ENCODE data around the gene DNAH3. TPM values are rescaled to one million over a fixed set of nuclear protein-coding genes. Genes with fewer than 3 reads are reported as not detected.

The DNAH3 gene
- total RNA-seq, 1 donor from 2014 or later = not detected

DNA sequence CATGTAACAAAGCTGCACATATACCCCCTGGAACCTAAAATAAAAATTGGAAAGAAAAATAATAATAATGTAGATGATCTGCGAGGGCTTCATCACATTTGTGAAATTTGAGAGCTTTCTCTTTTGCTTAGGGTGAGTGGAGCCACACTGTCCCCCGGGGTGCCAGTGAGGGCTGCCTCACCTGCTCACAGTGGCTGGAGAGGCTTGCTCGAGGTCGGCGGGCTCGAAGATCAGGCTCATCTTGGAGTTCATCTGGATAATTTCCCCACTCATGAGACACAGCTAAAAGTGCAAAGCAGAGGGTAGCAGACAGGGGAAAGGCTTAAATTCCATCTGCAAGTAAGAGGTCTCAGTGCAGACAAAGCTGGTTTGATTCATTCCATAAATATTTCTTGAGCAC, 123.8 kb downstream of the DNAH3 start:
- TF ChIP-seq, protein P1, sequence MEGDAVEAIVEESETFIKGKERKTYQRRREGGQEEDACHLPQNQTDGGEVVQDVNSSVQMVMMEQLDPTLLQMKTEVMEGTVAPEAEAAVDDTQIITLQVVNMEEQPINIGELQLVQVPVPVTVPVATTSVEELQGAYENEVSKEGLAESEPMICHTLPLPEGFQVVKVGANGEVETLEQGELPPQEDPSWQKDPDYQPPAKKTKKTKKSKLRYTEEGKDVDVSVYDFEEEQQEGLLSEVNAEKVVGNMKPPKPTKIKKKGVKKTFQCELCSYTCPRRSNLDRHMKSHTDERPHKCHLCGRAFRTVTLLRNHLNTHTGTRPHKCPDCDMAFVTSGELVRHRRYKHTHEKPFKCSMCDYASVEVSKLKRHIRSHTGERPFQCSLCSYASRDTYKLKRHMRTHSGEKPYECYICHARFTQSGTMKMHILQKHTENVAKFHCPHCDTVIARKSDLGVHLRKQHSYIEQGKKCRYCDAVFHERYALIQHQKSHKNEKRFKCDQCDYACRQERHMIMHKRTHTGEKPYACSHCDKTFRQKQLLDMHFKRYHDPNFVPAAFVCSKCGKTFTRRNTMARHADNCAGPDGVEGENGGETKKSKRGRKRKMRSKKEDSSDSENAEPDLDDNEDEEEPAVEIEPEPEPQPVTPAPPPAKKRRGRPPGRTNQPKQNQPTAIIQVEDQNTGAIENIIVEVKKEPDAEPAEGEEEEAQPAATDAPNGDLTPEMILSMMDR (IDR thresholded peaks at IDR 0.05) = no peak
- Mint-ChIP-seq H3K9me3 (ENCODE audit: unreplicated experiment) (no peaks in the 10 kb centered on the region), H3K4me3 (ENCODE audit: unreplicated experiment) (no peak overlapping the region), H3K36me3 (ENCODE audit: unreplicated experiment) (no peaks in the 10 kb centered on the region), H3K4me1 (ENCODE audit: unreplicated experiment) (peaks cover 4% of the 10 kb centered on the region), H3K27ac (ENCODE audit: unreplicated experiment) (no peak overlapping the region), H3K27me3 (ENCODE audit: unreplicated experiment) (no peaks in the 10 kb centered on the region)
- no peak for DNase-seq (ENCODE audit: extremely low spot score, unreplicated experiment)

DNA sequence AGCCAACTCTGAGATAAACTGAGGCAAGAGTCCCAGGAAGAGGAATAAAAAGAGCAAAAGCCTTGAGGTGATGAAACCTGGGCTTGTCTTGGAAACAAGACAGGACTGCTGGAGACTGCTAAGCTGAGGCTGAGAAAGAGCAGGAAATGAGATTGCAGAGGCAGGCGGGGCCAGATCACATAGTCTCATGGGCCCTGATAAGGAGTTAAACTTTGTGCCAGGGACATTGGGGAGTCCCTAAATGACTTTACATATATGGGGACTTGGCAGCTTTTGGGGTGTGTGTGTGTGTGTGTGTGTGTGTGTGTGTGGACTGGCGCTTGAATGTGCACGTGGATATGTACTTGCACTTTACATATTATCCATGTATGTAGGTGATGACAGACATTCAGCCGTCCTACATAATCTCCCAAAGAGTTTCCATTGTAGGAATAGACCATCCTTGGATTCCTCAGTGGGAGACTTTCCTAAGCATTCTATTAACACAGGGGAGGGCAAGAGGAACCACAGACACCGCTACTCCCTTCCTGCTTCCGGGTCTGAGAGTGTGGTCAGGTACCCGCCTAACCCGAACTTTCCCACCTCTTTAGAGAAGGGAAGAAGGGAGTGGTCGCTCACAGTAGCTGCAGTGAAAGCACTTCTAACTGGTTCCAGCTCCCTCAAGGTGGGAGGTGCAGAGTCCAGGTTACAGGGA, 127.0 kb downstream of the DNAH3 start:
- no peak overlapping the region for H3K4me3 Mint-ChIP-seq (ENCODE audit: unreplicated experiment)
- no peaks in the 10 kb centered on the region for H3K36me3 Mint-ChIP-seq (ENCODE audit: unreplicated experiment)
- H3K9me3 Mint-ChIP-seq (ENCODE audit: unreplicated experiment) = no peaks in the 10 kb centered on the region
- H3K4me1 Mint-ChIP-seq (ENCODE audit: unreplicated experiment) = peaks cover 3% of the 10 kb centered on the region
- no peaks in the 10 kb centered on the region for H3K27me3 Mint-ChIP-seq (ENCODE audit: unreplicated experiment)
- no peak for DNase-seq (ENCODE audit: extremely low spot score, unreplicated experiment)
- H3K27ac Mint-ChIP-seq (ENCODE audit: unreplicated experiment) = no peak overlapping the region
- TF ChIP-seq, protein P1 (IDR thresholded peaks at IDR 0.05) = no peak

DNA sequence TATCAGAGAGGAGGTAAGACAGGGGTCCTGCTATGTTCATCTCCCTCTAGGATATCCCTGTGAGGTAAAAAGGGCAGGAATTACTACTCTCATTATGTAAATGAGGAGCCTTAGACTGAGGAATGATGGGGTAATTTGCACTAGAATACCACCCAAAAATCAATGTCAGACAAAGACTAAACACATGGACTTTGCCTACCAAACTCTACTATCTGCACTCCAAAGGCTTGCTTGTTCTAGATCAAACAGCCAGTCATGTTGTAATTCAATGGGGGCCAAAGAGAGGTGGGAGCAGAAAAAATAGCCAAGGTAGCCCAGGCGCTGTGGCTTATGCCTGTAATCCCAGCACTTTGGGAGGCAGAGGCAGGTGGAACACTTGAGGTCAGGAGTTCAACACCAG, 129.3 kb downstream of the DNAH3 start:
- TF ChIP-seq, protein P1 (IDR thresholded peaks at IDR 0.05) = no peak
- Mint-ChIP-seq H3K27ac (ENCODE audit: unreplicated experiment) (no peak overlapping the region), H3K27me3 (ENCODE audit: unreplicated experiment) (peaks cover 8% of the 10 kb centered on the region), H3K4me3 (ENCODE audit: unreplicated experiment) (no peak overlapping the region), H3K4me1 (ENCODE audit: unreplicated experiment) (no peaks in the 10 kb centered on the region), H3K36me3 (ENCODE audit: unreplicated experiment) (no peaks in the 10 kb centered on the region), H3K9me3 (ENCODE audit: unreplicated experiment) (no peaks in the 10 kb centered on the region)
- no peak for DNase-seq (ENCODE audit: extremely low spot score, unreplicated experiment)

DNA sequence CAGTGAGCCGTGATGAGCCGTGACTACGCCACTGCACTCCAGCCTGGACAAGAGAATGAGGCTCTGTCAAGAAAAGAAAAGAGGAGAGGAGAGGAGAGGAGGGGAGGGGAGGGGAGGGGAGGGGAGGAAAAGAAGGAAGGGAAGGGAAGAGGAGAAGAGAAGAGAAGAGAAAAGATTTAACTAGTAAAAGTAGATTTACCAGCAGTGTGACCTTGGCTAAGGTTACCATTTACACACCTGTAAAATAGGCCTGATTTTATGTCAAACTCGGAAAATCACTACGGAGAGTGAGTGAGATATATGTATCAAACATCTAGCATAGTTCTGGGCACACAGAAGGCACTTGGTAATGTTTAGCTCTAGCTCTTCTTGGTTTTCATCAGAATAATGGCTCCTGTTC, 140.8 kb downstream of the DNAH3 start:
- peaks cover 12% of the 10 kb centered on the region for H3K9me3 Mint-ChIP-seq (ENCODE audit: unreplicated experiment)
- peaks cover 38% of the 10 kb centered on the region for H3K27me3 Mint-ChIP-seq (ENCODE audit: unreplicated experiment)
- DNase-seq (ENCODE audit: extremely low spot score, unreplicated experiment) = no peak
- H3K4me1 Mint-ChIP-seq (ENCODE audit: unreplicated experiment) = no peaks in the 10 kb centered on the region
- H3K36me3 Mint-ChIP-seq (ENCODE audit: unreplicated experiment) = no peaks in the 10 kb centered on the region
- TF ChIP-seq, protein P1 (IDR thresholded peaks at IDR 0.05) = no peak
- no peak overlapping the region for H3K4me3 Mint-ChIP-seq (ENCODE audit: unreplicated experiment)
- no peak overlapping the region for H3K27ac Mint-ChIP-seq (ENCODE audit: unreplicated experiment)

DNA sequence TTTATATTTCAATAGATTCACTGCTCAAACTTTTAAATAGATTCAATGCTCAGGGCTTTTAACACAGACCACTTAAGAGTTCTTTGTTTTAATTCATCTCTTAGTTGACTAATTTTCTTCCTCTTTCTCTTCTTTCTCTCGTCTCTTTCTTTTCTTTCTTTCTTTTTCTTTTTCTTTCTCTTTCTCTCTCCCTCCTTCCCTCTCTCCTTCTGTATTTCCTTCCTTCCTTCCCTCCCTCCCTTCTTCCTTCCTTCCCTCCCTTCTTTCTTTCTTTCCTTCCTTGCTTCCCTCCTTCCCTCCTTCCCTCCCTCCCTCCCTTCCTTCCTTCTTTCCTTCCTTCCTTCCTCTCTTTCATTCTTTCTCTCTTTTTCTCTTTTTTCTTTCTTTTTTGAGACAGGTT, 145.6 kb downstream of the DNAH3 start:
- Mint-ChIP-seq H3K36me3 (ENCODE audit: unreplicated experiment) (no peaks in the 10 kb centered on the region), H3K27me3 (ENCODE audit: unreplicated experiment) (peaks cover 32% of the 10 kb centered on the region), H3K4me1 (ENCODE audit: unreplicated experiment) (no peaks in the 10 kb centered on the region), H3K4me3 (ENCODE audit: unreplicated experiment) (no peak overlapping the region), H3K9me3 (ENCODE audit: unreplicated experiment) (no peaks in the 10 kb centered on the region), H3K27ac (ENCODE audit: unreplicated experiment) (no peak overlapping the region)
- TF ChIP-seq, protein P1 (IDR thresholded peaks at IDR 0.05) = no peak
- DNase-seq (ENCODE audit: extremely low spot score, unreplicated experiment) = no peak
